MM.1S (cell line): ENCODE measurements around the gene AP2A2.

ENCODE experiments used
- DNase-seq: peaks from one replicate; pipeline ENCODE4 v3.0.0-alpha.2; 2015
- H2AFZ ChIP-seq: fragments of 300-600 bp; sonication (generic); 2 replicates; pipeline ENCODE4 v1.6.0; 2016; ENCODE audit warnings: antibody characterized with exemption, low read length
- H3F3A ChIP-seq: fragments of 300-600 bp; sonication (generic); 2 replicates; pipeline ENCODE4 v1.6.1; 2016; ENCODE audit warnings: mild to moderate bottlenecking, antibody characterized with exemption, low read length, moderate library complexity, mixed read lengths; ENCODE audit not compliant: insufficient read depth
- H3K27ac ChIP-seq: fragments of 300-600 bp; sonication (generic); 2 replicates; pipeline ENCODE4 v1.5.1; 2016; ENCODE audit warnings: mild to moderate bottlenecking, low read length
- H3K27me3 ChIP-seq: fragments of 300-600 bp; sonication (generic); replicated peaks from 2 replicates; pipeline ENCODE4 v1.6.0; 2016; ENCODE audit warnings: low read length; ENCODE audit not compliant: insufficient read depth
- H3K36me3 ChIP-seq: fragments of 300-600 bp; sonication (generic); replicated peaks from 2 replicates; pipeline ENCODE4 v1.6.1; 2016; ENCODE audit warnings: mild to moderate bottlenecking, low read length, mixed read lengths; ENCODE audit not compliant: insufficient read depth
- H3K4me1 ChIP-seq: fragments of 300-600 bp; sonication (generic); 2 replicates; pipeline ENCODE4 v1.6.1; 2016; ENCODE audit warnings: low read length, mixed read lengths
- H3K4me2 ChIP-seq: fragments of 300-600 bp; sonication (generic); 2 replicates; pipeline ENCODE4 v1.6.0; 2016; ENCODE audit warnings: low read depth, low read length
- H3K4me3 ChIP-seq: fragments of 300-600 bp; sonication (generic); 2 replicates; pipeline ENCODE4 v1.5.1; 2016; ENCODE audit warnings: low read length, mixed read lengths
- H3K79me2 ChIP-seq: fragments of 300-600 bp; sonication (generic); 2 replicates; pipeline ENCODE4 v1.6.1; 2016; ENCODE audit warnings: mixed run types, low read length, mixed read lengths
- H3K9ac ChIP-seq: fragments of 300-600 bp; sonication (generic); 2 replicates; pipeline ENCODE4 v1.6.1; 2016; ENCODE audit warnings: low read length, mixed read lengths
- H3K9me2 ChIP-seq: fragments of 300-600 bp; sonication (generic); replicated peaks from 2 replicates; pipeline ENCODE4 v1.6.1; 2016; ENCODE audit warnings: mild to moderate bottlenecking, low read length, mixed read lengths; ENCODE audit not compliant: insufficient read depth
- H3K9me3 ChIP-seq: fragments of 300-600 bp; sonication (generic); replicated peaks from 2 replicates; pipeline ENCODE4 v1.6.1; 2016; ENCODE audit warnings: mild to moderate bottlenecking, low read length, mixed read lengths; ENCODE audit not compliant: insufficient read depth
- H4K20me1 ChIP-seq: fragments of 300-600 bp; sonication (generic); 2 replicates; pipeline ENCODE4 v1.6.1; 2016; ENCODE audit warnings: mild to moderate bottlenecking, low read length, moderate library complexity, mixed read lengths; ENCODE audit not compliant: insufficient read depth
- CTCF ChIP-seq: fragments of 300-600 bp; sonication (generic); IDR thresholded peaks from 2 replicates; pipeline ENCODE4 v1.5.1; 2016; ENCODE audit warnings: antibody characterized with exemption, low read length, mixed read lengths
- EZH2 ChIP-seq: fragments of 300-600 bp; sonication (generic); optimal IDR thresholded peaks from 2 replicates; pipeline ENCODE3; 2017; ENCODE audit warnings: low read depth, mild to moderate bottlenecking, antibody characterized with exemption, low read length, mixed read lengths
- EZH2phosphoT487 ChIP-seq: fragments of 300-600 bp; sonication (generic); IDR thresholded peaks from 2 replicates; pipeline ENCODE4 v1.6.1; 2018; ENCODE audit warnings: antibody characterized with exemption, low read length

Gene AP2A2

GRCh38 chr11:1049071-1049405 is 123.4 kb downstream of the AP2A2 start:
- H3K4me3 ChIP-seq: no peak overlapping the region
- H3K79me2 ChIP-seq: no peaks in the 10 kb centered on the region
- H3K27ac ChIP-seq: no peak overlapping the region
- no peak overlapping the region for H2AFZ ChIP-seq
- no peaks in the 10 kb centered on the region for H3K36me3 ChIP-seq
- H3K9ac ChIP-seq: no peak overlapping the region
- no peaks in the 10 kb centered on the region for H3K9me2 ChIP-seq
- no peaks in the 10 kb centered on the region for H4K20me1 ChIP-seq
- H3K4me2 ChIP-seq: no peak overlapping the region
- H3K9me3 ChIP-seq: no peaks in the 10 kb centered on the region
- peaks cover 97% of the 10 kb centered on the region for H3K27me3 ChIP-seq
- TF ChIP-seq EZH2phosphoT487: no peak
- no peak for TF ChIP-seq CTCF
- TF ChIP-seq EZH2: no peak
- no peaks in the 10 kb centered on the region for H3K4me1 ChIP-seq
- DNase-seq: no peak
- H3F3A ChIP-seq: no peaks in the 10 kb centered on the region

GRCh38 chr11:1049431-1049891 is 123.8 kb downstream of the AP2A2 start:
- Histone ChIP-seq H3K27me3 (peaks cover 98% of the 10 kb centered on the region), H3K36me3 (no peaks in the 10 kb centered on the region), H3K79me2 (no peaks in the 10 kb centered on the region), H3K4me3 (no peak overlapping the region), H3F3A (no peaks in the 10 kb centered on the region), H4K20me1 (no peaks in the 10 kb centered on the region), H3K4me1 (no peaks in the 10 kb centered on the region), H3K9me3 (no peaks in the 10 kb centered on the region), H3K4me2 (no peak overlapping the region), H3K27ac (no peak overlapping the region), H3K9ac (no peak overlapping the region), H2AFZ (no peak overlapping the region), H3K9me2 (no peaks in the 10 kb centered on the region)
- DNase-seq: no peak
- no peak for TF ChIP-seq EZH2
- no peak for TF ChIP-seq EZH2phosphoT487
- no peak for TF ChIP-seq CTCF

- Histone ChIP-seq H3K9ac (no peak overlapping the region), H3K36me3 (no peaks in the 10 kb centered on the region), H3K79me2 (no peaks in the 10 kb centered on the region), H3K4me3 (no peak overlapping the region), H3K27me3 (peaks cover 98% of the 10 kb centered on the region), H3K27ac (no peak overlapping the region), H3K4me1 (no peaks in the 10 kb centered on the region), H2AFZ (no peak overlapping the region), H3F3A (no peaks in the 10 kb centered on the region), H3K9me2 (no peaks in the 10 kb centered on the region), H3K4me2 (no peak overlapping the region), H4K20me1 (no peaks in the 10 kb centered on the region), H3K9me3 (no peaks in the 10 kb centered on the region)
- DNase-seq: no peak
- TF ChIP-seq EZH2phosphoT487 (no peak), EZH2 (no peak), CTCF (no peak)
Measured at GRCh38 chr11:1049911-1050580, 124.4 kb downstream of the AP2A2 start.
